H9 (cell line): ENCODE measurements around the gene EXOC5. TPM values are rescaled to one million over a fixed set of nuclear protein-coding genes. Genes with fewer than 3 reads are reported as not detected.

Experiments
- DNase-seq: peaks from one replicate; pipeline ENCODE4 v3.0.0-alpha.2; 2017
- H2AFZ ChIP-seq: one replicate; pipeline ENCODE4 v1.6.1; 2013; ENCODE audit warnings: mild to moderate bottlenecking, low read length, control low read depth, moderate library complexity
- H2AK5ac ChIP-seq: 2 replicates; pipeline ENCODE4 v1.6.1; 2013; ENCODE audit warnings: low read length, control low read depth, mixed read lengths; ENCODE audit not compliant: insufficient read length
- H2BK120ac ChIP-seq: one replicate; pipeline ENCODE4 v1.6.1; 2013; ENCODE audit warnings: low read depth, mild to moderate bottlenecking, low read length, control low read depth, inconsistent platforms; ENCODE audit not compliant: poor library complexity, severe bottlenecking
- H2BK12ac ChIP-seq: 2 replicates; pipeline ENCODE4 v1.6.1; 2013; ENCODE audit warnings: low read length, control low read depth, mixed read lengths, low read depth; ENCODE audit not compliant: insufficient read length
- H2BK15ac ChIP-seq: 2 replicates; pipeline ENCODE4 v1.6.1; 2013; ENCODE audit warnings: low read depth, low read length, control low read depth
- H2BK20ac ChIP-seq: one replicate; pipeline ENCODE4 v1.6.1; 2013; ENCODE audit warnings: low read depth, mild to moderate bottlenecking, low read length, control low read depth, inconsistent platforms; ENCODE audit not compliant: poor library complexity, severe bottlenecking
- H2BK5ac ChIP-seq: 2 replicates; pipeline ENCODE4 v1.6.1; 2013; ENCODE audit warnings: low read length, control low read depth, mixed read lengths; ENCODE audit not compliant: insufficient read length
- H3K14ac ChIP-seq: 2 replicates; pipeline ENCODE4 v1.6.1; 2013; ENCODE audit warnings: low read length, control low read depth; ENCODE audit not compliant: insufficient read depth
- H3K18ac ChIP-seq: 2 replicates; pipeline ENCODE4 v1.6.1; 2013; ENCODE audit warnings: low read depth, mild to moderate bottlenecking, mixed read lengths, low read length, control low read depth; ENCODE audit not compliant: insufficient read length
- H3K23ac ChIP-seq: 2 replicates; pipeline ENCODE4 v1.6.1; 2013; ENCODE audit warnings: low read length, control low read depth, mixed read lengths, low read depth; ENCODE audit not compliant: insufficient read length
- H3K23me2 ChIP-seq: 2 replicates; pipeline ENCODE4 v1.6.1; 2013; ENCODE audit warnings: low read depth, mild to moderate bottlenecking, mixed read lengths, low read length, control low read depth; ENCODE audit not compliant: insufficient read length, poor library complexity, severe bottlenecking
- H3K27ac ChIP-seq: 2 replicates; pipeline ENCODE4 v1.5.1; 2013; ENCODE audit warnings: low read length, control low read depth, mixed read lengths, low read depth; ENCODE audit not compliant: insufficient read length
- H3K27me3 ChIP-seq: 2 replicates; pipeline ENCODE4 v1.6.1; 2013; ENCODE audit warnings: low read length, control low read depth, inconsistent platforms; ENCODE audit not compliant: insufficient read depth
- H3K4ac ChIP-seq: 2 replicates; pipeline ENCODE4 v1.6.1; 2013; ENCODE audit warnings: low read depth, mild to moderate bottlenecking, control low read depth, inconsistent platforms, low read length, moderate library complexity
- H3K4me1 ChIP-seq: 2 replicates; pipeline ENCODE4 v1.6.1; 2013; ENCODE audit warnings: low read length, control low read depth, inconsistent platforms; ENCODE audit not compliant: insufficient read depth
- H3K4me2 ChIP-seq: 2 replicates; pipeline ENCODE4 v1.6.1; 2013; ENCODE audit warnings: low read length, control low read depth, mixed read lengths; ENCODE audit not compliant: insufficient read length, insufficient read depth
- H3K56ac ChIP-seq: 2 replicates; pipeline ENCODE4 v1.6.1; 2013; ENCODE audit warnings: low read depth, mild to moderate bottlenecking, mixed read lengths, low read length, control low read depth; ENCODE audit not compliant: insufficient read length
- H3K79me1 ChIP-seq: 2 replicates; pipeline ENCODE4 v1.6.1; 2013; ENCODE audit warnings: low read depth, mild to moderate bottlenecking, moderate library complexity, low read length, control low read depth, inconsistent platforms; ENCODE audit not compliant: insufficient read depth, poor library complexity, severe bottlenecking
- H3K79me2 ChIP-seq: 2 replicates; pipeline ENCODE4 v1.6.1; 2013; ENCODE audit warnings: low read length, control low read depth, inconsistent platforms; ENCODE audit not compliant: insufficient read depth
- H3K9ac ChIP-seq: 2 replicates; pipeline ENCODE4 v1.6.1; 2013; ENCODE audit warnings: low read length, control low read depth, mixed read lengths; ENCODE audit not compliant: insufficient read length; ENCODE audit errors: extremely low read depth
- H3K9me3 ChIP-seq: one replicate; pipeline ENCODE4 v1.6.1; 2013; ENCODE audit warnings: low read depth, low read length, inconsistent platforms; ENCODE audit not compliant: control insufficient read depth
- H3T11ph ChIP-seq: one replicate; pipeline ENCODE4 v1.6.1; 2013; ENCODE audit warnings: mild to moderate bottlenecking, low read length, control low read depth, inconsistent platforms
- H4K20me1 ChIP-seq: one replicate; pipeline ENCODE4 v1.6.1; 2013; ENCODE audit not compliant: control insufficient read depth, insufficient read length, insufficient read depth
- H4K5ac ChIP-seq: 2 replicates; pipeline ENCODE4 v1.6.1; 2013; ENCODE audit warnings: low read depth, mild to moderate bottlenecking, mixed read lengths, low read length, control low read depth; ENCODE audit not compliant: insufficient read length
- H4K8ac ChIP-seq: replicated peaks from 2 replicates; pipeline ENCODE4 v1.6.1; 2013; ENCODE audit warnings: low read length, control low read depth, mixed read lengths, low read depth; ENCODE audit not compliant: insufficient read length
- H4K91ac ChIP-seq: 2 replicates; pipeline ENCODE4 v1.6.1; 2013; ENCODE audit warnings: low read depth, mild to moderate bottlenecking, moderate library complexity, mixed read lengths, low read length, control low read depth; ENCODE audit not compliant: insufficient read length
- H3K27ac Mint-ChIP-seq, 3 experiments: 2 replicates in 2 of 3; 3 replicates in 1 of 3; pipeline ENCODE4 v1.8.0; 2020 to 2021; ENCODE audit warnings: mixed read lengths in 3 of 3, mild to moderate bottlenecking in 1 of 3, moderate library complexity in 1 of 3
- H3K27me3 Mint-ChIP-seq: 2 replicates; pipeline ENCODE4 v1.8.0; 2021; ENCODE audit warnings: low read depth, mild to moderate bottlenecking, moderate library complexity, mixed read lengths
- H3K36me3 Mint-ChIP-seq, 3 experiments: 2 replicates in 2 of 3; 3 replicates in 1 of 3; pipeline ENCODE4 v1.8.0; 2020 to 2021; ENCODE audit warnings: low read depth in 3 of 3, mixed read lengths in 3 of 3; ENCODE audit not compliant: insufficient read depth in 1 of 3
- H3K4me1 Mint-ChIP-seq, 2 experiments: 2 replicates each; pipeline ENCODE4 v1.8.0; 2020; ENCODE audit warnings: mixed read lengths in 2 of 2
- H3K4me3 Mint-ChIP-seq, 2 experiments: 2 replicates in 1 of 2; 3 replicates in 1 of 2; pipeline ENCODE4 v1.8.0; 2020 to 2021; ENCODE audit warnings: mild to moderate bottlenecking in 2 of 2, mixed read lengths in 2 of 2, moderate library complexity in 1 of 2
- H3K9me3 Mint-ChIP-seq, 2 experiments: 2 replicates in 1 of 2; 3 replicates in 1 of 2; pipeline ENCODE4 v1.8.0; 2020; ENCODE audit warnings: mild to moderate bottlenecking in 2 of 2, mixed read lengths in 2 of 2, moderate library complexity in 1 of 2
- CTCF ChIP-seq: fragments of 200-600 bp; sonication (generic); conservative IDR thresholded peaks from 3 replicates; pipeline ENCODE4 v1.8.0; 2021; ENCODE audit warnings: antibody characterized with exemption, mild to moderate bottlenecking
- WGBS: extraction: QIAGEN DNeasy Blood & Tissue Kit; methylation state at CpG from one replicate; pipeline ENCODE4 v1.1.7; 2013; ENCODE audit warnings: missing lambda C conversion rate, low lambda C conversion rate, mixed read lengths; ENCODE audit not compliant: insufficient read length; ENCODE audit errors: extremely low coverage; 5-methylcytosine and 5-hydroxymethylcytosine counted together
- total RNA-seq: library from RNA; stranded (reverse); gene quantifications from 2 replicates; pipeline ENCODE4 v1.2.1, GENCODE V29; 2021

The EXOC5 gene
- total RNA-seq, 1 experiment from 2014 or later: 92.9 TPM

- Histone ChIP-seq H3K9ac (no peak overlapping the region), H4K91ac (no peak overlapping the region), H3K27ac (no peak overlapping the region), H3K18ac (no peak overlapping the region), H3K23me2 (no peaks in the 10 kb centered on the region), H2BK12ac (no peak overlapping the region), H4K20me1 (no peaks in the 10 kb centered on the region), H2AK5ac (no peak overlapping the region), H3K14ac (no peak overlapping the region), H3K4ac (no peak overlapping the region), H4K8ac (no peak overlapping the region), H3K4me1 (no peaks in the 10 kb centered on the region), H2AFZ (no peak overlapping the region), H3K79me2 (peaks cover 1% of the 10 kb centered on the region; the same call in 1 of the 2 replicates), H2BK120ac (no peak overlapping the region), H3K4me2 (no peak overlapping the region), H3K23ac (no peak overlapping the region), H3K56ac (no peak overlapping the region), H3K79me1 (peaks cover 3% of the 10 kb centered on the region), H3T11ph (no peak overlapping the region), H2BK20ac (no peak overlapping the region), H3K9me3 (no peaks in the 10 kb centered on the region), H2BK5ac (no peak overlapping the region), H4K5ac (no peak overlapping the region), H3K27me3 (no peaks in the 10 kb centered on the region), H2BK15ac (no peak overlapping the region)
- H3K36me3 Mint-ChIP-seq: peaks cover 0 to 35% (median 23%) of the 10 kb centered on the region in 3 experiments; a peak in 5 of 7 replicates
- no peaks in the 10 kb centered on the region for H3K9me3 Mint-ChIP-seq
- no peak for DNase-seq
- H3K4me1 Mint-ChIP-seq: no peaks in the 10 kb centered on the region
- no peaks in the 10 kb centered on the region for H3K27me3 Mint-ChIP-seq
- no peak overlapping the region for H3K27ac Mint-ChIP-seq
- no peak overlapping the region for H3K4me3 Mint-ChIP-seq
- no CpG with 5 or more reads among the region's 3 CpGs for WGBS
- no peak for TF ChIP-seq CTCF
These were observed 8.4 kb upstream of the EXOC5 start for GRCh38 chr14:57277062-57277461.
